NT2/D1 (cell line): Measurements from ENCODE around the gene ZNF235.

ENCODE experiments used
- SUZ12 ChIP-seq: IDR thresholded peaks from 2 replicates; pipeline ENCODE4 v1.6.1; 2011; ENCODE audit not compliant: insufficient read length, insufficient read depth; ENCODE audit errors: extremely low read depth
- YY1 ChIP-seq: IDR thresholded peaks from 2 replicates; pipeline ENCODE4 v1.6.1; 2011; ENCODE audit not compliant: insufficient read length, insufficient read depth
- ZNF274 ChIP-seq: IDR thresholded peaks from 2 replicates; pipeline ENCODE4 v1.6.1; 2011; ENCODE audit warnings: mild to moderate bottlenecking, low read depth, low read length

DNA sequence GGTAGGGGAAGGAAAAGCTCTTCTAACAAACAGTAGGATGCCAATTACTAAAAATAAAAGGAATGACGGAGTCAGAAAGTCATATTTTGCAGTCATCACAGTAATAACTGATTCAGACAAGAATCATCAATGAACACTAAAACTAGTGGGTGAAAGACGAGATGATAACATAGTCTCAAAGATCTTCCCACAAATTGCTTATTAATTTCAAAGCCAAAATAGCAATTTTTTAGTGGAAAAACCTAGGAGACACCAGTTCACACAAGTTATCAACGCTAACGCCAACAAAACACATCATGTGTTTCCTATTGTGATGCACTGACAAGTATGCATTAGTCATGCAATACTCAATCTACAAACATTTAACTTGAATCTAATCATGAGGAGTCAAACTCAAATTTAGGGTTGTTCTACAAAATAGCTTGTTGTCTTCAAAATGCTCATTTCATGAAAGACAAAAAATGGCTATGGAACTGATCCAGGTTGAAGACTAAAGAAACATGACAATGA lies 26.6 kb downstream of the ZNF235 start:
- TF ChIP-seq SUZ12: no peak
- no peak for TF ChIP-seq ZNF274
- TF ChIP-seq YY1: no peak
